HFF-Myc (cell line): ENCODE measurements around the gene NPHS1.

Source experiments
- DNase-seq: peaks from one replicate; pipeline ENCODE4 v3.0.0-alpha.2; 2011; ENCODE audit warnings: low read depth; ENCODE audit errors: extremely low read depth
- H3K4me3 ChIP-seq: replicated peaks from 2 replicates; pipeline ENCODE4 v1.5.1; 2011; ENCODE audit warnings: low read depth, mild to moderate bottlenecking, control low read depth, low read length
- TF ChIP-seq, protein P1 (sequence below): IDR thresholded peaks from 2 replicates; pipeline ENCODE4 v1.5.1; 2012; ENCODE audit warnings: mild to moderate bottlenecking, low read depth, low read length, control low read depth; ENCODE audit errors: missing control alignments

Gene NPHS1

GRCh38 chr19:35786299-35787160 lies 65.8 kb downstream of the NPHS1 start:
- TF ChIP-seq, protein P1, sequence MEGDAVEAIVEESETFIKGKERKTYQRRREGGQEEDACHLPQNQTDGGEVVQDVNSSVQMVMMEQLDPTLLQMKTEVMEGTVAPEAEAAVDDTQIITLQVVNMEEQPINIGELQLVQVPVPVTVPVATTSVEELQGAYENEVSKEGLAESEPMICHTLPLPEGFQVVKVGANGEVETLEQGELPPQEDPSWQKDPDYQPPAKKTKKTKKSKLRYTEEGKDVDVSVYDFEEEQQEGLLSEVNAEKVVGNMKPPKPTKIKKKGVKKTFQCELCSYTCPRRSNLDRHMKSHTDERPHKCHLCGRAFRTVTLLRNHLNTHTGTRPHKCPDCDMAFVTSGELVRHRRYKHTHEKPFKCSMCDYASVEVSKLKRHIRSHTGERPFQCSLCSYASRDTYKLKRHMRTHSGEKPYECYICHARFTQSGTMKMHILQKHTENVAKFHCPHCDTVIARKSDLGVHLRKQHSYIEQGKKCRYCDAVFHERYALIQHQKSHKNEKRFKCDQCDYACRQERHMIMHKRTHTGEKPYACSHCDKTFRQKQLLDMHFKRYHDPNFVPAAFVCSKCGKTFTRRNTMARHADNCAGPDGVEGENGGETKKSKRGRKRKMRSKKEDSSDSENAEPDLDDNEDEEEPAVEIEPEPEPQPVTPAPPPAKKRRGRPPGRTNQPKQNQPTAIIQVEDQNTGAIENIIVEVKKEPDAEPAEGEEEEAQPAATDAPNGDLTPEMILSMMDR = no peak
- no peak for DNase-seq
- H3K4me3 ChIP-seq = no peak overlapping the region

DNA sequence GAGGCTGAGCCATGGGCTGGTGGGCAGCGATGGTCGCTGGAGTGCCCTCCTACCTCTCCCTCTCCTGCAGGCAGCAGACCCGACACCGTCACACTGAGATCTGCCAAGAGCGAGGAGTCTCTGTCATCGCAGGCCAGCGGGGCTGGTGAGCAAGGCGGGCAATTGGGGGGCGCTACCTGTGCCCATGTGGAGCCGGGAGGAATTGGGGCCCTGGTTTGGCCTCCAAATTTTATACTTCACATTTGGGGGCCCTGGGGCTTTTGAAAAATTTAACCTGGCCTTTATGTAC lies 67.0 kb downstream of the NPHS1 start:
- no peak for DNase-seq
- H3K4me3 ChIP-seq = no peak overlapping the region
- TF ChIP-seq, protein P1 = no peak

DNA sequence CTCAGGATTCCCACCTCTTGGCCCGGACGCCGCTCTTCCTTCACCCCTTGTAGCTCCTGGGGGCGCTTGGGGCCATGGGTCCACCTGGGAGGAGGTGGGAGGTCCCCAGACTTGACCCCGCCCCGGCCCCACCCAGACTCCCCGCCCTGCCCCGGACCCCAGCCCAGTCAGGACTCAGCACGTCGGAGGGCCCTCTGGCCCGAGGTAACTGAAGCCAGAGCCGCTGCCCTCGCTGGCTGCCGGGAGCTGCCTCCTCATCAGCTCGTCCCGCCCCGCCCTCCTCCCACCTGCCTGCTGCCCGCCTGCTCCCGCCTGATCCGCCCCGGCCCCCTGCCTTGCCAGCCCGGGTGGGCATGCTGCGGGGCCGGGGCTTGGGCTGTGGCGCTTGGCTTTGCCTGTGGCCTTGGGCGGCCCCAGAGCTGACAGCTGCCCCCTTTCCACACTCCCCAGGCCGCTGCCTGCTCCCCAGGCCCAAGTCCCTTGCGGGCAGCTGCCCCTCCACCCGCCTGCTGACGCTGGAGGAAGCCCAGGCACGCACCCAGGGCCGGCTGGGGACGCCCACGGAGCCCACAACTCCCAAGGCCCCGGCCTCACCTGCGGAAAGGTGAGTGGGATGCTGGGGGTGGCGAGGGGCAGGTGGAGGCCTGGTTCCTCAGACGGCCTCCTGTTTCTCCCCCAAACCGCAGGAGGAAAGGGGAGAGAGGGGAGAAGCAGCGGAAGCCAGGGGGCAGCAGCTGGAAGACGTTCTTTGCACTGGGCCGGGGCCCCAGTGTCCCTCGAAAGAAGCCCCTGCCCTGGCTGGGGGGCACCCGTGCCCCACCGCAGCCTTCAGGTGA lies 67.6 kb downstream of the NPHS1 start:
- no peak overlapping the region for H3K4me3 ChIP-seq
- no peak for DNase-seq
- TF ChIP-seq, protein P1 = no peak

DNA sequence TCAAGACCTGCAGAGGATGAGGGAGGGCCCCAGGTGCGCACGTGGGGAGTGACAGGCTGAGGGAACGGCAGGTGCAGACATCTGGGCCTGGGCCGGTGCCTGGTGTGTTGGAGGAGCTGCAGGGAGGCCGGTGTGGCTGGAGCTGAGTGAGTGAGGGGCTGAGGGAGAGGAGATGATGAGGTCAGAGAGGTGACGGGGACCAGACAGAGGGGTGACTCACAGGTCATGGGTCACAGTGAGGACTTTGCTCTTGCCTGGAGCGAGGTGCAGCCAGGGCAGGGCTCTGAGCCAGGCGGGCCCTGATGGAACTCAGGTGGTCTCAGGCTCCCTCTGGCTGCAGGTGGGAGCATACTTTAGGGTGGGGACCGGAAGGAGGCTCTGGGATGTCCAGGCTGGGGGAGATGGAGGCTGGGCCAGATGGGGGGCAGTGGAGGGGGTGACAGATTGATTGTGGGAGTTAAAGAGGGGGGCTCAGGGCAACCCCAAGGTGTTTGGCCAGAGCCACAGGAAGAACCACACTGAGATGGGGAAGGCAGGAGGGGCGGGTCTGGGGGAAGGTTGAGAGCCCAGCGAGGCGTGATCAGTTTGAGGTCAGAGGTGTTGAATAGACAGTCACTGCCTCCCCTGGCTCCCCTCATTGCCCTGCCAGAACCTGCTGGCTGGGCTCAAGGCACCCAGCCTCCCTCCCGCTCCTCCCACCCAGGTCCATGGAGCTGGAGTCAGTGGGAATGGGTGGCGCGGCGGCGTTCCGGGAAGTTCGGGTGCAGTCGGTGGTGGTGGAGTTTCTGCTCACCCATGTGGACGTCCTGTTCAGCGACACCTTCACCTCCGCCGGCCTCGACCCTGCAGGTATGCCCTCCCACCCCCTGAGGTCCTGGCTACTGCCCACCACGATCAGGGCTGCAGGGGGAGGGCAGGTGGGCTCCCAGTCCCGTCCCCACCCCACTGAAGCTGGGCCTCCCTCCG lies 68.6 kb downstream of the NPHS1 start:
- no peak overlapping the region for H3K4me3 ChIP-seq
- TF ChIP-seq, protein P1 = no peak
- DNase-seq = no peak

DNA sequence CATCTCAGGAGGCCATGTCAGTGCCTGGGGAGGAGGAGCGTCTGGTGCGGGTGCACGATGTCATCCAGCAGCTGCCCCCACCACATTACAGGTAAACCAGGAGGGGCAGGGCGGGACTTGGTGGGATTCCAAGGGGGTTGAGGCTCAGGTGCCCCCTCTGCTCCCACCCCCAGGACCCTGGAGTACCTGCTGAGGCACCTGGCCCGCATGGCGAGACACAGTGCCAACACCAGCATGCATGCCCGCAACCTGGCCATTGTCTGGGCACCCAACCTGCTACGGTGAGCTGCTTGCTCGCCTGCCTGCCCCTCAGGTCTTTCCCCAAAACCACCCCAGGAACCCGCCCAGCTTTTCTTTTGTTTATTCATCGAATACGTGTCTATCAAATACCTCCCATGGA lies 69.7 kb downstream of the NPHS1 start:
- TF ChIP-seq, protein P1 = no peak
- H3K4me3 ChIP-seq = no peak overlapping the region
- no peak for DNase-seq

GRCh38 chr19:35781650-35782049 lies 70.7 kb downstream of the NPHS1 start:
- TF ChIP-seq, protein P1 = no peak
- no peak overlapping the region for H3K4me3 ChIP-seq
- DNase-seq = no peak
